Thyroid gland (tissue), 4 donors: Measurements from ENCODE around the gene GAL3ST2. TPM values are rescaled to one million over a fixed set of nuclear protein-coding genes. Genes with fewer than 3 reads are reported as not detected.
"Not testable (repeated sequence)": the region's sequence is repeated elsewhere in the genome, so short reads cannot be mapped to it uniquely, and the experiment has no call there.

Experiments used
- DNase-seq, 2 donors: peaks; one replicate each; pipeline ENCODE4 v3.0.0-alpha.2; 2019
- H3K27ac ChIP-seq, 3 donors: fragments of 200-600 bp; sonication (generic); 1 replicate in 2 of 3; 2 replicates in 1 of 3; pipeline ENCODE4 v1.5.1; 2016 to 2019; ENCODE audit warnings: mild to moderate bottlenecking in 1 of 3, moderate library complexity in 1 of 3
- H3K27me3 ChIP-seq: fragments of 200-600 bp; sonication (generic); one replicate; pipeline ENCODE4 v1.5.1; 2019
- H3K36me3 ChIP-seq, 2 donors: fragments of 200-600 bp; sonication (generic); one replicate each; pipeline ENCODE4 v1.5.1; 2016 to 2019
- H3K4me1 ChIP-seq, 2 donors: fragments of 200-600 bp; sonication (generic); one replicate each; pipeline ENCODE4 v1.5.1; 2017 to 2019
- H3K4me3 ChIP-seq, 3 donors: fragments of 200-600 bp; sonication (generic); replicated peaks in 1 of 3; 1 replicate in 2 of 3; 2 replicates in 1 of 3; pipeline ENCODE4 v1.5.1; 2016; ENCODE audit warnings: mild to moderate bottlenecking in 1 of 3
- H3K9me3 ChIP-seq: fragments of 200-600 bp; sonication (generic); one replicate; pipeline ENCODE4 v1.5.1; 2017
- POLR2A ChIP-seq, 2 donors: fragments of 450-650 bp; IDR thresholded peaks; one replicate each; pipeline ENCODE4 v1.6.1; 2017; ENCODE audit warnings: antibody characterized with exemption in 2 of 2, mild to moderate bottlenecking in 2 of 2, moderate library complexity in 1 of 2
- WGBS, 2 donors: methylation state at CpG; one replicate each; pipeline ENCODE4 v1.1.5; 2017; 5-methylcytosine and 5-hydroxymethylcytosine counted together
- intact Hi-C: fragments of 100-400 bp; cut with DNase I; formaldehyde crosslinking; loops from one replicate; pipeline ENCODE4 v1.15.1; 2023
- total RNA-seq, 4 donors: library from RNA; depleted of rRNA; stranded (reverse); fragments of >200 nt; gene quantifications; one replicate each; pipeline ENCODE4 v1.2.3, GENCODE V29; 2016
- TF ChIP-seq, protein P1 (sequence below), 6 experiments: fragments of 200-600 bp in 3 of 6; fragments of 450-650 bp in 3 of 6; sonication (generic) in 3 of 6; IDR thresholded peaks; one replicate each; pipeline ENCODE4 v1.5.1; 2016 to 2019; ENCODE audit warnings: antibody characterized with exemption in 6 of 6, mild to moderate bottlenecking in 2 of 6, inconsistent platforms in 1 of 6, moderate library complexity in 1 of 6

Gene GAL3ST2
- total RNA-seq, 4 donors from 2014 or later: not detected

DNA sequence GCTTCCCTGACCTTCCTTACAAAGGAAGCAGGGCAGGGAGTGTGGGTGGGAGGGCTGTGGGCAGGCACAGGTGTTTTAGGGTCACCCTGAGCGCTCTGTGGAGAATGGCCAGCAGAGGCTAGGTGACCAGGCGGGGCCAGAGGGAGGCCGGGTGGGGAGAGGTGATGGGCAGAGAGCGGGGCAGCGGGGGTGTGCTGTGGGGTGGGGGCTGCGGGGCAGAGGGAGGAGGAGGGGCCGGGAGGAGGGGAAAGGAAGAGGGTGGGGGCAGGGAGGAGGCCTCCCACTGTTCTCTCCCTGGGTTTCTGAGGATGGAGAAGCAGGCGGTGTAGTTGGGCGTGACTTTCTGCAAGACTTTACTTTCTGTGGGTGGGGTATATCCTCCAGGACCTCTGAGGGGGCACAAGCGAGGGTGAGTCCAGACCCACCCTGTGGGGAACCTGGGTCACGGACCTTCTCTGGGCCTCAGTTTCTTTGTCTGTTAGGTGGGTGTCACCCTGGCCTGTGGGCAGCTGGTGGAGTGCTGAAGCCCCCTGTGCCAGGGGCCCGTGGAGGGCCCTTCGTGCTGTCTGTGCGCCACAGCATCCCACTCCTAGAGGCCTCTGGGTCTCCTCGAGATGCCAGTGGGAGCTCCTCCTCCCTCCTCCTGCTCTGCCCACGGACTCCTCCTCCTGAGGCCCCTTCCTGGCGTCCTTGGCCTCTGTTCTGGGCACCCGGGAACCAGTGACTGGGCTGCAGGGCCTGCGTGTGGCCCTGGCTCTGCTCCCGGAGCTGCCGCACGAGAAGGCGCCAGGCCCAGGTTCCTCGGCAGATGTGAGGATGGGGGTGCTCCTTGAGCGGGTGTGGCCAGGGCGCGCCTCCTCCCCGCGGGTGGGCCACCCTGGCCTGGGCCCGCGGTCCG lies 26.0 kb downstream of the GAL3ST2 start:
- Histone ChIP-seq H3K4me1 (peaks cover 10 to 15% of the 10 kb centered on the region in 2 donors), H3K27me3 (no peaks in the 10 kb centered on the region), H3K27ac (no peak overlapping the region), H3K4me3 (no peak overlapping the region), H3K9me3 (no peaks in the 10 kb centered on the region), H3K36me3 (no peaks in the 10 kb centered on the region)
- DNase-seq: no peak
- intact Hi-C loops: no loop called here
- no peak for TF ChIP-seq POLR2A (IDR thresholded peaks at IDR 0.05)
- TF ChIP-seq, protein P1, sequence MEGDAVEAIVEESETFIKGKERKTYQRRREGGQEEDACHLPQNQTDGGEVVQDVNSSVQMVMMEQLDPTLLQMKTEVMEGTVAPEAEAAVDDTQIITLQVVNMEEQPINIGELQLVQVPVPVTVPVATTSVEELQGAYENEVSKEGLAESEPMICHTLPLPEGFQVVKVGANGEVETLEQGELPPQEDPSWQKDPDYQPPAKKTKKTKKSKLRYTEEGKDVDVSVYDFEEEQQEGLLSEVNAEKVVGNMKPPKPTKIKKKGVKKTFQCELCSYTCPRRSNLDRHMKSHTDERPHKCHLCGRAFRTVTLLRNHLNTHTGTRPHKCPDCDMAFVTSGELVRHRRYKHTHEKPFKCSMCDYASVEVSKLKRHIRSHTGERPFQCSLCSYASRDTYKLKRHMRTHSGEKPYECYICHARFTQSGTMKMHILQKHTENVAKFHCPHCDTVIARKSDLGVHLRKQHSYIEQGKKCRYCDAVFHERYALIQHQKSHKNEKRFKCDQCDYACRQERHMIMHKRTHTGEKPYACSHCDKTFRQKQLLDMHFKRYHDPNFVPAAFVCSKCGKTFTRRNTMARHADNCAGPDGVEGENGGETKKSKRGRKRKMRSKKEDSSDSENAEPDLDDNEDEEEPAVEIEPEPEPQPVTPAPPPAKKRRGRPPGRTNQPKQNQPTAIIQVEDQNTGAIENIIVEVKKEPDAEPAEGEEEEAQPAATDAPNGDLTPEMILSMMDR (IDR thresholded peaks at IDR 0.05): no peak
- WGBS, 2 donors: 63 to 64% methylated on average over 26 to 32 of the region's 32 CpGs

GRCh38 chr2:241803387-241804325 lies 27.0 kb downstream of the GAL3ST2 start:
- Histone ChIP-seq H3K4me3 (peak overlapping the region in 1 of 3 donors; percentile 34), H3K4me1 (peaks cover 10 to 15% of the 10 kb centered on the region in 2 donors), H3K27ac (no peak overlapping the region), H3K27me3 (no peaks in the 10 kb centered on the region), H3K9me3 (no peaks in the 10 kb centered on the region), H3K36me3 (no peaks in the 10 kb centered on the region)
- WGBS, 2 donors: 6 to 9% methylated on average over 7 to 24 of the region's 109 CpGs
- TF ChIP-seq, protein P1 (IDR thresholded peaks at IDR 0.05): no peak
- no peak for TF ChIP-seq POLR2A (IDR thresholded peaks at IDR 0.05)
- intact Hi-C loops: no loop called here
- DNase-seq: peak; percentile 65 to 66

- intact Hi-C loops: no loop called here
- Histone ChIP-seq H3K9me3 (no peaks in the 10 kb centered on the region), H3K27ac (no peak overlapping the region), H3K27me3 (no peaks in the 10 kb centered on the region), H3K36me3 (no peaks in the 10 kb centered on the region), H3K4me1 (peaks cover 11 to 17% of the 10 kb centered on the region in 2 donors), H3K4me3 (no peak overlapping the region)
- 32 to 40% methylated on average over 9 to 16 of the region's 35 CpGs for WGBS, 2 donors
- no peak for DNase-seq
- no peak for TF ChIP-seq POLR2A (IDR thresholded peaks at IDR 0.05)
- TF ChIP-seq, protein P1 (IDR thresholded peaks at IDR 0.05): no peak
These were observed 28.0 kb downstream of the GAL3ST2 start for GRCh38 chr2:241804326-241805229.

- intact Hi-C loops, H3K9me3 ChIP-seq, H3K4me3 ChIP-seq, H3K27ac ChIP-seq, H3K27me3 ChIP-seq, DNase-seq, H3K36me3 ChIP-seq: not testable (repeated sequence)
- no CpG with 5 or more reads among the region's 8 CpGs for WGBS, 2 donors
- H3K4me1 ChIP-seq: peaks cover 25 to 34% of the 10 kb centered on the region in 2 donors
These were observed 29.6 kb downstream of the GAL3ST2 start for GRCh38 chr2:241806217-241806616.
